Tibial nerve (tissue), 4 donors: ENCODE measurements around the gene CTDSP2.

ENCODE experiments used
- CTCF ChIP-seq, 5 experiments: fragments of 200-600 bp in 3 of 5; fragments of 450-650 bp in 2 of 5; sonication (generic) in 3 of 5; IDR thresholded peaks; one replicate each; pipeline ENCODE4 v1.5.1; 2016 to 2019; ENCODE audit warnings: antibody characterized with exemption in 5 of 5, mild to moderate bottlenecking in 3 of 5, moderate library complexity in 2 of 5
- EP300 ChIP-seq, 2 donors: sonication (generic); formaldehyde crosslinking; IDR thresholded peaks; one replicate each; pipeline ENCODE4 v1.6.1; 2017; ENCODE audit warnings: antibody characterized with exemption in 2 of 2, mild to moderate bottlenecking in 1 of 2
- POLR2A ChIP-seq, 2 donors: fragments of 450-650 bp; IDR thresholded peaks; one replicate each; pipeline ENCODE4 v1.6.1; 2017; ENCODE audit warnings: antibody characterized with exemption in 2 of 2, mild to moderate bottlenecking in 2 of 2, moderate library complexity in 2 of 2

GRCh38 chr12:57890191-57891115 lies 43.9 kb upstream of the CTDSP2 start:
- TF ChIP-seq CTCF (IDR thresholded peaks at IDR 0.05) = no peak
- TF ChIP-seq POLR2A (IDR thresholded peaks at IDR 0.05) = no peak
- no peak for TF ChIP-seq EP300 (IDR thresholded peaks at IDR 0.05)
